ENCODE results near the gene PDCD1LG2.
A peak's percentile ranks its signal among the peaks of the same experiment; 100 is the strongest.

PDCD1LG2 gene

DNA sequence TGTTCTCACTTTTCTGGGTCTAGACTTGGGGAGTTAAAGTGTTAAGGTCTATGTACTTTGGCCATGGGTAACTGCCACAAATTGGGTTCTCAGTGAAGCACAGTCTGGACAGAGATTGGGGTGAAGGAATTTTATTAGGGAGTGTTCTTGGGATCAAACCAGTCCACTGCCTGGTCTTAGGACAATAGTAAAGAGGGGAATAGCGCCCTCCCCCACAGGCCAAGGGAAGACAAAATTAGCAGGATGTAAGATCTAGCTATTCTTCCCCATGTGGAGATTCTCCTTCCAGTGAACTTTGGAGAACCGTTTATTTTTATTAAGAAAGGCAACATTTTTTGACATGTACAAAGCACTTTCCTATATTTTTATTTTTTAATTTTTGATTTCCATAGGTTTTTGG, 100.2 kb downstream of the PDCD1LG2 start:
- H3K4me2 ChIP-seq = no peak overlapping the region
- H3K27ac ChIP-seq = no peak overlapping the region
- H3K4me1 ChIP-seq = peaks cover 0 to 51% (median 21%) of the 10 kb centered on the region in 10 experiments; a peak in 19 of 20 replicates
- H3K36me3 ChIP-seq = peaks cover 3 to 22% (median 14%) of the 10 kb centered on the region in 11 experiments; a peak in 12 of 22 replicates
- H3K27me3 ChIP-seq = no peaks in the 10 kb centered on the region
- peaks cover 0 to 8% (median 0%) of the 10 kb centered on the region in 11 experiments; a peak in 2 of 22 replicates for H4K20me1 ChIP-seq
- peaks cover 8 to 22% (median 13%) of the 10 kb centered on the region in 11 experiments; a peak in 21 of 22 replicates for H3K9me3 ChIP-seq (replicated peaks in 1 of 11)
- no peak overlapping the region for H3K4me3 ChIP-seq
- no peak for TF ChIP-seq Cebpa-rat (IDR thresholded peaks at IDR 0.05)
- no peak overlapping the region for H3K9ac ChIP-seq

DNA sequence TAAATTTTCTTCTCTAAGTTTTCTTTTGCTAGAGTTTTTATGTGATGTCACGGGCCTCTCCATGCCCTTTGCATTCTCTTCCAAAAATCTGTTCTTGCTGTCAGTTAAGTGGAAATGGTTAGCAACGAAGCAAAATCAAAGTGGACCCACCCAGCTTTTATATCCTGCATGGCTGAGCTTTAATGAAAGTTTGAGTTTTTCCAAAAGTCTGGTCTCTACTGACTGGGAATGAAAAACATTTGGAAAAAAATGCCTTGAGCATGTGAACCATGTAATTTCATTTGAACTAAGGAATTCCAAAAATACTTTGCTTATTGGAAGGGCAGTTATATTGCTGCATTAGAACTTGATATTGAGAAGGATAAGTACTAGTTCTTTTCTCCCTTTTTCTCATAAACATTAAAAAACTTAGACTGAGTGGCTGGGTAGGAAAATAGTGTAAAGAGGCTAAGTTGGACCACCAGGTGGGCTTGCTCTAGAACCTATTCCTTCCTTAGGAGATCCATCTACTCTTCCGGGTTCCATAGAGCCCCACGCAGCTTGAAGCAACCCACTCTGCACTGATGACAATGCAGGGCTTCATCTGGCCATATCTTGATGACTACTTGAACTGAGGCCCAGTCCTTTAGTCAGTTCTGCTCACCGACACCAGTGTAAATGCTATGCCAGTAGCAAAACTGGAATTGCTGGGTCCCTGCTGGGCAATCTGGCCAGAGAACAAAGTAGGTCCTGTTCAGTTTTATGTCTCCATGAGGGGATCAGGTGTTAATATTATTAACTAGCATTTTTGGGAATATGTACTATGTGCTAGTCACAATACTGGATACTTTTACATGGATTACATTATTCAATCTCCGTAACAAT, 101.2 kb downstream of the PDCD1LG2 start:
- H3K9ac ChIP-seq = no peak overlapping the region
- H3K4me3 ChIP-seq = no peak overlapping the region
- peaks cover 1 to 11% (median 5%) of the 10 kb centered on the region in 11 experiments; a peak in 19 of 22 replicates for H3K9me3 ChIP-seq (replicated peaks in 1 of 11)
- H3K4me1 ChIP-seq = peaks cover 0 to 62% (median 23%) of the 10 kb centered on the region in 10 experiments; a peak in 19 of 20 replicates
- peaks cover 0 to 8% (median 0%) of the 10 kb centered on the region in 11 experiments; a peak in 2 of 22 replicates for H4K20me1 ChIP-seq
- peaks cover 2 to 14% (median 7%) of the 10 kb centered on the region in 11 experiments; a peak in 15 of 22 replicates for H3K36me3 ChIP-seq
- peak overlapping the region in 2 of 11 experiments; percentile 33 to 45; a peak in 2 of 22 replicates for H3K27ac ChIP-seq
- TF ChIP-seq Cebpa-rat (IDR thresholded peaks at IDR 0.05) = no peak
- no peaks in the 10 kb centered on the region for H3K27me3 ChIP-seq
- no peak overlapping the region for H3K4me2 ChIP-seq

DNA sequence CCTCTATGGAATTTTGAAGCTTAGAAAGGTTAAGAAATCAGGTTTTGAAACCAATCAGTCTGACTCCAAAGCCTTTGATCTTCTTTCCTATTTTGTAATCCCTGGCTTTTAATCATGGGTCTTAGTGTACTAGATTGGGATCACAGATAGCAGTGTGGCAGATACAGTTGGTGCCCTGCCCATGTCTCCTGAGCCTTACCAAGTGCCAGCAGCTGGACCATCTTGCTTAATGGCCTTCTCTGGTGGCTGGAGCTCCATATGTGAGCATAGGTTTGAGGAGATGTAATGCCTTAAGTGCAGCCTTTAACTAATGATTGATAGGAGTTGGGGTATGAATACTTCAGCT, 101.8 kb downstream of the PDCD1LG2 start:
- Histone ChIP-seq H3K4me3 (no peak overlapping the region), H3K9ac (no peak overlapping the region), H4K20me1 (peaks cover 0 to 8% (median 0%) of the 10 kb centered on the region in 11 experiments; a peak in 2 of 22 replicates), H3K4me2 (peak overlapping the region in 6 of 11 experiments; percentile 19 to 47 (median 38); a peak in 8 of 22 replicates), H3K36me3 (peaks cover 0 to 13% (median 5%) of the 10 kb centered on the region in 11 experiments; a peak in 12 of 22 replicates), H3K27me3 (no peaks in the 10 kb centered on the region), H3K27ac (peak overlapping the region in 9 of 11 experiments; percentile 2 to 49 (median 32); a peak in 9 of 22 replicates), H3K4me1 (peaks cover under 1 to 68% (median 27%) of the 10 kb centered on the region in 10 experiments), H3K9me3 (replicated peaks in 1 of 11) (peaks cover 0 to 5% (median 0%) of the 10 kb centered on the region in 11 experiments; a peak in 2 of 22 replicates)
- no peak for TF ChIP-seq Cebpa-rat (IDR thresholded peaks at IDR 0.05)

DNA sequence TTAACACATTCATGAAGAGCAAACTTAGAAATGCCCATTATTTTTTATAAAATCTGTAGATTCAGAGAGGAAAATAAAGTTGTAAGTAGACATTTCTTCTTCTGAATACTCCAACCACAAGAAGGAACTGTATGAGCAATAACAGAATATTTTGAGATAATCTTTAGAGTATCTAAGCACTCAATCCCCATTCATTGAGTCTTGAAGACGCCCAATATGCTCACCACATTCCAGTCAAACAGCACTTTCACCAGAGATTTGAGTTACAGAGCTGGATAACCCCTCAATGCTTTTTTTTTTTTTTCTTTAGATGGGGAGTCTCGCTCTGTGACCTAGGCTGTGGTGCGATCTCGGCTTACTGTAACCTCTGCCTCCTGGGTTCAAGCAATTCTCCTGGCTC, 103.9 kb downstream of the PDCD1LG2 start:
- H3K4me2 ChIP-seq = peak overlapping the region in 3 of 11 experiments; percentile 12 to 35 (median 29); a peak in 3 of 22 replicates
- H3K9ac ChIP-seq = no peak overlapping the region
- no peaks in the 10 kb centered on the region for H3K27me3 ChIP-seq
- H3K4me3 ChIP-seq = no peak overlapping the region
- 0 out of 22 replicates have a peak, but pooled peaks cover 0 to 5% (median 0%) of the 10 kb centered on the region in 11 experiments for H3K9me3 ChIP-seq (replicated peaks in 1 of 11)
- peaks cover 16 to 75% (median 36%) of the 10 kb centered on the region in 10 experiments for H3K4me1 ChIP-seq
- TF ChIP-seq Cebpa-rat (IDR thresholded peaks at IDR 0.05) = no peak
- H3K27ac ChIP-seq = peak overlapping the region in 1 of 11 experiments; percentile 43; a peak in 1 of 22 replicates
- H3K36me3 ChIP-seq = peaks cover 0 to 13% (median 5%) of the 10 kb centered on the region in 11 experiments; a peak in 12 of 22 replicates
- H4K20me1 ChIP-seq = peaks cover 0 to 13% (median 0%) of the 10 kb centered on the region in 11 experiments; a peak in 2 of 22 replicates

DNA sequence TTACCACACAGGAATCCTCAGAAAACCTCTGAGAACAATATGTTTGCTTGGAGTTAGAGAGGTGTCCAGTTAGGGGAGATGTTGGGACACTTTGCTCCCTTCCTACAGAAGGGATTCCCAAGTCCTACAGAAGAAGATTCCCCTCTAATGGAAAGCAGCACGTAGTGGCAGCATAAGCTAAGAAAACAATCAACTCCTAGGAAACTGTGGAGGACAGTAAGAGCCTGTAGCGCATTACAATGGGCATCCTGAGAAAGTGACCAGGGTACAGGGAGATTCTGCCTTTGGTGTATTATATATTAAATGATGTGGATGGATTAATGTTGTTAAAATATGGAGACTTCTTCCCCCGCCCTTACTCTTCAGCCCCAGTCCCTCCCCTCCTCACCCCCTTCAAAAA, 104.7 kb downstream of the PDCD1LG2 start:
- Histone ChIP-seq H3K4me3 (no peak overlapping the region), H3K4me1 (peaks cover 14 to 79% (median 33%) of the 10 kb centered on the region in 10 experiments), H4K20me1 (peaks cover 0 to 13% (median 0%) of the 10 kb centered on the region in 11 experiments; a peak in 2 of 22 replicates), H3K36me3 (peaks cover 0 to 21% (median 8%) of the 10 kb centered on the region in 11 experiments; a peak in 18 of 22 replicates), H3K27me3 (no peaks in the 10 kb centered on the region), H3K9me3 (replicated peaks in 1 of 11) (peaks cover 0 to 6% (median 0%) of the 10 kb centered on the region in 11 experiments; a peak in 2 of 22 replicates), H3K9ac (no peak overlapping the region), H3K27ac (peak overlapping the region in 4 of 11 experiments; percentile 5 to 43 (median 14); a peak in 2 of 22 replicates), H3K4me2 (peak overlapping the region in 2 of 11 experiments; percentile 15 to 35; a peak in 3 of 22 replicates)
- no peak for TF ChIP-seq Cebpa-rat (IDR thresholded peaks at IDR 0.05)

DNA sequence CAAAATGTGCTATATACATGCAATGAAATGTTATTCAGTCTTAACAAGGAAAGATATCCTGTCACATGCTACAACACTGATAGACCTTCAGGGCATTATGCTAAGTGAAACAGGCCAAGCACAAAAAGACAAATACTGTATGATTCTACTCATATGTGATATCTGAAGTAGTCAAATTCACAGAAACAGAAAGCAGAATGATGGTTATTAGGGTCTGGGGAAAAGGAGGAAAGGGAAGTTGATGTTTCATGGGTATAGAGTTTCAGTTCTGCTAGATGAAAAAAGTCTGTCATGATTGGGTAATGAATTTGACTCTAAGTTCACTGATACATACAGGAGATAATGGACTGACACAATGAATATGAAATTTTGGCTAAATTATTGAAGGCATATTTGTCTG, 107.4 kb downstream of the PDCD1LG2 start:
- TF ChIP-seq Cebpa-rat (IDR thresholded peaks at IDR 0.05) = peak in 2 of 11 experiments; percentile 48 to 63; a peak in 2 of 22 replicates
- Histone ChIP-seq H3K27ac (peak overlapping the region; percentile 49 to 89 (median 83); a peak in 21 of 22 replicates), H3K4me2 (peak overlapping the region; percentile 37 to 83 (median 74)), H3K27me3 (no peaks in the 10 kb centered on the region), H3K36me3 (peaks cover 11 to 36% (median 23%) of the 10 kb centered on the region in 11 experiments; a peak in 21 of 22 replicates), H3K9me3 (replicated peaks in 1 of 11) (peaks cover 0 to 16% (median 0%) of the 10 kb centered on the region in 11 experiments; a peak in 3 of 22 replicates), H3K9ac (peak overlapping the region in 8 of 11 experiments; percentile 31 to 65 (median 60); a peak in 15 of 22 replicates), H3K4me1 (peaks cover 14 to 100% (median 34%) of the 10 kb centered on the region in 10 experiments), H4K20me1 (peaks cover 0 to 14% (median 0%) of the 10 kb centered on the region in 11 experiments; a peak in 2 of 22 replicates), H3K4me3 (peak overlapping the region in 2 of 10 experiments; percentile 11 to 18; a peak in 3 of 20 replicates)

DNA sequence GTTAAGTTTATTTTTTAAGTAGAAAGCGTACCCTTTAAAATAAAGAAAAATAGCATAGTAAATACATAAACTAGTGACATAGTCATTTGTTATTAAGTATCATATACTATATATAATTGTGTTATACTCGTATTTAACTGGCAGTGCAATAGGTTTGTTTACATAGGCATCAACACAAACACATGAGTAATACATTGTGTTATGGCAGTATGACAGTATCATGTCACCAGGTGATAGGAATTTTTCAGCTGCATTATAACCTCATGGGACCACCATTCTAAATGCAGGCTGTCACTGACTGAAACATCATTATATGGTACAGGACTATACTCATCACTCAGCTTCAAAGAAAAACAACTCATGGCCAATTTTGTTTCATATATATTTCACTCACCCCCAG, 110.2 kb downstream of the PDCD1LG2 start:
- H4K20me1 ChIP-seq = peaks cover 0 to 17% (median 0%) of the 10 kb centered on the region in 11 experiments; a peak in 2 of 22 replicates
- peaks cover 0 to 10% (median 0%) of the 10 kb centered on the region in 11 experiments; a peak in 3 of 22 replicates for H3K9me3 ChIP-seq (replicated peaks in 1 of 11)
- no peak overlapping the region for H3K9ac ChIP-seq
- H3K36me3 ChIP-seq = peaks cover 11 to 49% (median 31%) of the 10 kb centered on the region in 11 experiments; a peak in 21 of 22 replicates
- peaks cover 27 to 100% (median 52%) of the 10 kb centered on the region in 10 experiments for H3K4me1 ChIP-seq
- no peaks in the 10 kb centered on the region for H3K27me3 ChIP-seq
- TF ChIP-seq Cebpa-rat (IDR thresholded peaks at IDR 0.05) = no peak
- peak overlapping the region in 4 of 11 experiments; percentile 23 to 66 (median 52); a peak in 3 of 22 replicates for H3K4me2 ChIP-seq
- no peak overlapping the region for H3K4me3 ChIP-seq
- peak overlapping the region in 7 of 11 experiments; percentile 38 to 89 (median 52); a peak in 13 of 22 replicates for H3K27ac ChIP-seq
